GM12801 (cell line): ENCODE measurements around the gene NFASC.

ENCODE experiments used
- TF ChIP-seq, protein P1 (sequence below): IDR thresholded peaks from one replicate; pipeline ENCODE4 v1.5.1; 2011; ENCODE audit warnings: control low read depth; ENCODE audit not compliant: insufficient read length; ENCODE audit errors: extremely low read depth

NFASC gene

DNA sequence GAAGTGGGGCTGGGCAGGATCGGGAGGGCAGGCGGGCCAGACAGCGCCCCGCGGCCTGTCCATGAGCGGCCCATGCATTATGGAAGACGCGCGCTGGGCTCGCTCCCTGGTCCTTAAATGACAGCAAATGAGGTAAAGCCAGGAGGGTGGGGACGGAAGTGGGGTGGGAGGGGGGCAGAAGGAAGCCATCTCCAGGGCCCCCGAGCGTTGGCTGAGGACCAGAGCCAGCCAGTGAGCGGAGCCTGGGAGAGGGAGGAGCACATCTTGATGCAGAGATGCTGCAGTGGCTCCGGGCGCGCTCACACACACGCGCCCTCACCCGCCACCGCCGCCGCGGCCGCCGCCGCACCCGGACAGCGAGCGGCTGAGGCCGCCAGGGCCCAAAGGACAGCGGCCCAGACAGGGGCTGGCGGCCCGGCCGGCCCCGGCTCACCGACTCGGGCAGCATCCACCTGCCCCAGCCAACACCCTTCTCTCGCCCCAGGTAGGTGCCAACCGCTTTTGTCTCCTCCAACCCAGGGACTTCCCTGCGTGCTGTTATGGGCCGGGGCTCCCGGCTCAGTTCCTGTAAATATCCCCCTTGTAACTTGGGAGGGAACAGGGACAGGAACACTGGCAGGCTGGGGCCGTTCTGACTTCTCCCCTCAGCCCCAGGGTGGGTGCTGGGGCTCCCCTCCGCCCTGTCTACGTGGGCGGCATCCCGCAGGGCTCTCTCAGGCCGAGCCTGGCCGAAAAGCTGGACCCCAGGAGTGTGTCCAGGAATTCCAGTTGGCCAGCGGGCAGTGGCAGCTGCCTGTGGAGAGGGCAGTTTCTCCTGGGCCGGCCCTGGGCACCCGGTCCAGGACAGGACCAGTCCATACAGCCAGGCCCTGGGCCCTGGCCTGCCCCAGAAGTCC is 172.5 kb downstream of the NFASC start, which contains the start of gene CNTN2:
TSS of gene CNTN2 (plus strand) at position 302 of the 896 bp plus-strand sequence. CDS start 9,974 bp downstream, outside the sequence.
- TF ChIP-seq, protein P1, sequence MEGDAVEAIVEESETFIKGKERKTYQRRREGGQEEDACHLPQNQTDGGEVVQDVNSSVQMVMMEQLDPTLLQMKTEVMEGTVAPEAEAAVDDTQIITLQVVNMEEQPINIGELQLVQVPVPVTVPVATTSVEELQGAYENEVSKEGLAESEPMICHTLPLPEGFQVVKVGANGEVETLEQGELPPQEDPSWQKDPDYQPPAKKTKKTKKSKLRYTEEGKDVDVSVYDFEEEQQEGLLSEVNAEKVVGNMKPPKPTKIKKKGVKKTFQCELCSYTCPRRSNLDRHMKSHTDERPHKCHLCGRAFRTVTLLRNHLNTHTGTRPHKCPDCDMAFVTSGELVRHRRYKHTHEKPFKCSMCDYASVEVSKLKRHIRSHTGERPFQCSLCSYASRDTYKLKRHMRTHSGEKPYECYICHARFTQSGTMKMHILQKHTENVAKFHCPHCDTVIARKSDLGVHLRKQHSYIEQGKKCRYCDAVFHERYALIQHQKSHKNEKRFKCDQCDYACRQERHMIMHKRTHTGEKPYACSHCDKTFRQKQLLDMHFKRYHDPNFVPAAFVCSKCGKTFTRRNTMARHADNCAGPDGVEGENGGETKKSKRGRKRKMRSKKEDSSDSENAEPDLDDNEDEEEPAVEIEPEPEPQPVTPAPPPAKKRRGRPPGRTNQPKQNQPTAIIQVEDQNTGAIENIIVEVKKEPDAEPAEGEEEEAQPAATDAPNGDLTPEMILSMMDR, result no peak

DNA sequence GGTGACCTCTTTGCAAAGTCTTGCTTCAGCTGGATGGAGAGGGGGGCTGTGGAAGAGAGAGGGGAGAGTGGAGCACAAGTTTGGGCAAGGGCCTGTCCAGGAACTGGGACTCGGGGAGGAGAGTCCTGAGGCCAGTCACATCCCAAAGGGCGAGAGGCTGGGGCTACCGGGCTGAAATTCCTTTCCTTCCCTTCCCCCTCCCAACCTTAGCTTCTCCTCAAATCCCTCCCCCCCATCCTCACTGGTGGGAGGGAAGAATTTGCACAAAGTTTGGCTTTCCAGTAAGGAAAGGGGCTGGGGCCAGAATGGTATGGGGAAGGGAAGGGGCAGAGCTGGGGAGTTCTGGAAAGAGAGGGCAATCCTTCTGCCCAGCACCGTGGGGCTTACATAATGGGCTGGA is 173.2 kb downstream of the NFASC start:
- TF ChIP-seq, protein P1, result no peak

DNA sequence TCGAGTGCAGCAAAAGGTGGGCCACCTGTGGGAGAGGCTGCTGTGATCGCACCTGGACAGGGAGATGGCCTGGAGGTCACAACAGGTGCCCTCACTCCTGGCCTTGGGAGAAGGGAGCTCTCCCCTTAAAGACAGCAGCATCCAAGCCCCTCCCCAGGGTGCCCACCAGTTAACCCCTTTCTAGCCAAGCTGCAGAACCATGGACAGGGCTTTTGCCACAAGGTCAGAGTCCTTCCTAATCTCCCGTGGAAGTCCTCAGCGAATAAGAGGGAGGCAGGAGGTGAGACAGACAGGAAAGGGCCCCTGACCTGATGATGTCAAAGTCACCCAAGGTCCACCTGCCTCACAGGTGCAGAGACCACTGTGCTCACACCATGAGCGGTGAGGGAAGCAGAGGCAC is 174.1 kb downstream of the NFASC start:
- TF ChIP-seq, protein P1, result no peak

GRCh38 chr1:205045146-205045545 is 174.5 kb downstream of the NFASC start:
- TF ChIP-seq, protein P1, result no peak

- TF ChIP-seq, protein P1, result no peak
These were observed 176.2 kb downstream of the NFASC start for GRCh38 chr1:205046870-205047269.

DNA sequence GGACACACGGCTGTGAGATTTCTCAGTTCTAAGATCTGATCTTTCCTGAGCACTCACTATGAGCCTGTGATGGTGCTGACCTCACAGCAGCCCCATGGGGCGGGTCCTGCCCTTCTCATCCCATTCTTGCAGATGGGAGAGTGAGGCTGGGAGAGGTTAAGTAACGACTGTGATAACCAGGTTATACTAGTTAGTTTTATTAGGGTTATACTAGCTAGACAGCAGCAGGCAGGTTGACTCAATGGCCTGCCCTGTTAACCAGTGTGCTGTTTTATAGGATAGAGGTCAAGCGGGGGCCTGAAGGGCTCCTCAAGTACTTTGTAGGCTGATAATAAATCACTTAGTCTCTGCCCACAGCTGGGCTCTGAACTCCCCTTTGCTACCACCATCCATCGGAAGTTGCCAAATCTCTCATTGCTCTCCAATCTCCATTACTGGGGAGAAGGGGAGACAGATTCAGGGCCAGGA is 177.1 kb downstream of the NFASC start:
- TF ChIP-seq, protein P1, result no peak

DNA sequence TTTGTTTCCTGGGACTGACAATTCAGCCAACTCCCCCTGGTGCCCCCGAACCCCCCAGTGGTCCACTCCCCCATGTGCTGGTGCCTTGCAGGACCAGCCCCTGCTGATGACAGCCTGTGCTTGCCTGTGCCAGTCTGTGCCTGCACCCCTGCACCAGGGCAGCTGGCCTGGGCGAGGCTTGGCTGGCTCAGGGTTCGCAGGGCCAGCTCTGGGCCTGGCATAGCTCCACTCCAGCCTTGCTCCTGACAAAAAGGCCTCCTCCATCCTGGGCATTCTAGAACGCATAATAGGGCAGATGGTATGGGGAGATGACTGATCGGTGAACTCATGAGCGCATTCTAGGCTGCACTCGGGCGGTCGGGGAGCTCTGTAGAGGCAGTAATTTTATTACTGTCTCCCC is 177.7 kb downstream of the NFASC start:
- TF ChIP-seq, protein P1, result no peak
